Prostate gland (tissue), 2 donors: ENCODE measurements around the gene SIGLEC14.
A peak's percentile ranks its signal among the peaks of the same experiment; 100 is the strongest.

Experiments used
- POLR2A ChIP-seq: fragments of 450-650 bp; IDR thresholded peaks from one replicate; pipeline ENCODE4 v1.6.1; 2016; ENCODE audit warnings: antibody characterized with exemption, mild to moderate bottlenecking
- POLR2AphosphoS5 ChIP-seq: sonication (generic); formaldehyde crosslinking; IDR thresholded peaks from one replicate; pipeline ENCODE4 v1.6.1; 2017; ENCODE audit warnings: antibody characterized with exemption
- TF ChIP-seq, protein P1 (sequence below), 4 experiments: fragments of 200-600 bp in 2 of 4; fragments of 450-650 bp in 2 of 4; sonication (generic) in 2 of 4; IDR thresholded peaks; 1 replicate in 3 of 4; 2 replicates in 1 of 4; pipeline ENCODE4 v1.5.1; 2016 to 2019; ENCODE audit warnings: antibody characterized with exemption in 4 of 4, mild to moderate bottlenecking in 2 of 4, moderate library complexity in 2 of 4

DNA sequence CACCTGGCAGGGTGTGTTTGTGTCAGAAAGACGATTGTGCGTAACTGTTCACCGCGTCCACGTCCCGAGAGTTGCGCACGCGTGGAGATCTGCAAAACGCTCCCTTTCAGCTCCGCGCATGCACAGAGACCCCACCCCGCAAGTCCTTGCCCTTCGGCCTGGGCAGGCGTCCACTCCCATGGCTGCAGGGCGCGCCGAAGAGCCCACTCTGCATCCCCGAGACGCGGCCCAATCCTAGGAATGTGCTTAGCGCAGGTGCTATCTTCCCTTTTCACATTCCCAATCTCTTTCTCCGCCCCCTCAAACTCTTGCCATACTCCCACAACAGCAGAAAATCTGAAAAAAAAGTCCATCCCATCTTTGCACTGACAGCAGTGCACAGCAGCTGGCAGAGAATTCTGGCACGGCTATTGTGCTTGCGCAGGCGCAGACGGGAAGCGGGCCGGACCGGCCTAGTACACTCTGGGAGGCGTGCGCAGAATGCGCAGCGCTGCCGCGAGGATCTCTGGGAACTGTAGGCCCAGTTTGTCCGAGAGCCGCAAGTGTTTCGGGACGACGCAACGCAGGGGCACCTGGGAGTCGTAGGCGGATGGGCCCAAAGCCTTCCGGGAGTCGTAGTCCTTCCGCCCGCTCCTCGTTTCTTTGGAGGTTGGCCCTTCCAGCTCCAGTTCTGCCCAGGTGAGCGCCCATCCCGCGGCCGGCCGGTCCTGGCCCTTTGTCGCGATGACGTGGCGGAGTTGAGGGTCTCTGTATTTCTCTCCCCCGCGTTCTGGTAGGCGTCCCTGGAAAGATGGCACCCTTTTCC lies 52.5 kb downstream of the SIGLEC14 start:
- no peak for TF ChIP-seq POLR2A
- TF ChIP-seq, protein P1, sequence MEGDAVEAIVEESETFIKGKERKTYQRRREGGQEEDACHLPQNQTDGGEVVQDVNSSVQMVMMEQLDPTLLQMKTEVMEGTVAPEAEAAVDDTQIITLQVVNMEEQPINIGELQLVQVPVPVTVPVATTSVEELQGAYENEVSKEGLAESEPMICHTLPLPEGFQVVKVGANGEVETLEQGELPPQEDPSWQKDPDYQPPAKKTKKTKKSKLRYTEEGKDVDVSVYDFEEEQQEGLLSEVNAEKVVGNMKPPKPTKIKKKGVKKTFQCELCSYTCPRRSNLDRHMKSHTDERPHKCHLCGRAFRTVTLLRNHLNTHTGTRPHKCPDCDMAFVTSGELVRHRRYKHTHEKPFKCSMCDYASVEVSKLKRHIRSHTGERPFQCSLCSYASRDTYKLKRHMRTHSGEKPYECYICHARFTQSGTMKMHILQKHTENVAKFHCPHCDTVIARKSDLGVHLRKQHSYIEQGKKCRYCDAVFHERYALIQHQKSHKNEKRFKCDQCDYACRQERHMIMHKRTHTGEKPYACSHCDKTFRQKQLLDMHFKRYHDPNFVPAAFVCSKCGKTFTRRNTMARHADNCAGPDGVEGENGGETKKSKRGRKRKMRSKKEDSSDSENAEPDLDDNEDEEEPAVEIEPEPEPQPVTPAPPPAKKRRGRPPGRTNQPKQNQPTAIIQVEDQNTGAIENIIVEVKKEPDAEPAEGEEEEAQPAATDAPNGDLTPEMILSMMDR (IDR thresholded peaks at IDR 0.05), result peak in 2 of 4 experiments; percentile 15 to 17
- TF ChIP-seq POLR2AphosphoS5, result peak; percentile 99
